Measurements from ENCODE around the gene PGGHG.
"Not testable (repeated sequence)": the region's sequence is repeated elsewhere in the genome, so short reads cannot be mapped to it uniquely, and the experiment has no call there.

DNA sequence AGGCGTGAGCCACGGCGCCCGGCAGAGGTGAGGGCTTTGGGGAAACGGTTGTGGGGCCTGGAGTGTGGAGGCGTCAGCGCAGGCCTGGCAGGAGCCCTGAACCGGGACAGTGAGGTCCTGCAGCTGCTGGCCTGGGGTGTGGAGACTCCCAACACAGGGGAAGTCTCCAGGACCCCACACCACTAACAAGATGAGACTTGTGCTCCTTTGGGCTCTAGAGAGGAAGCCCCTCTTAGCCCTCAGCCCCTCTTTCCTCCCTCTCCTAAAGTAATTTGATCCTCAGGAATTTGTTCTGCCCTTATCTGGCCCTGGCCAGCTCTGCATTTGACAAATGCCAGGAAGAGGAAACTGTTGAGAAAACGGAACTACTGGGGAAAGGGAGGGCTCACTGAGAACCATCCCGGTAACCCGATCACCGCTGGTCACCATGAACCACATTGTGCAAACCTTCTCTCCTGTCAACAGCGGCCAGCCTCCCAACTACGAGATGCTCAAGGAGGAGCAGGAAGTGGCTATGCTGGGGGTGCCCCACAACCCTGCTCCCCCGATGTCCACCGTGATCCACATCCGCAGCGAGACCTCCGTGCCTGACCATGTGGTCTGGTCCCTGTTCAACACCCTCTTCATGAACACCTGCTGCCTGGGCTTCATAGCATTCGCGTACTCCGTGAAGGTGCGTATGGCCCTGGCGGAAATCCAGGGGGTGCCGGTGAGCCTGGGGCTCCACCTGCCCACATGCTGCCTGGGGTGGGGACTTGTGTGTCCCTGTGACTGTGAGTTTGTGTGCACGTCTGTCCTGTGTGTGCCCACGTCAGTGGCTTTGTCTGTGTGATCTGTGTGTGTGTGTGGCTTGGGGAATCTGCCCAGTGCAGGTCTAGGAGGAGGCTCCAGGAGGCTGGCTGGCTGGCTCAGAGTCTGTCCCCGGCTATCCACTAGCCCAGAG, 19.1 kb downstream of the PGGHG start, which contains the start of gene IFITM2:
- not testable (repeated sequence) for TF ChIP-seq CTCF (IDR thresholded peaks at IDR 0.05)
- TF ChIP-seq POLR2A (IDR thresholded peaks at IDR 0.05) = peak; percentile 6 to 64
